CD4-positive, alpha-beta memory T cell (primary cell): ENCODE results near the gene FBXW2. TPM values are rescaled to one million over a fixed set of nuclear protein-coding genes. Genes with fewer than 3 reads are reported as not detected.

Experiments used
- CTCF ChIA-PET: fragments of 350-600 bp; sonication (Branson Sonifier 250); formaldehyde crosslinking; loops from one replicate; lab custom pipeline; 2021; ENCODE audit warnings: inconsistent platforms; ENCODE audit not compliant: partially characterized antibody; lab: Charles Lee
- POLR2A ChIA-PET: fragments of 350-600 bp; sonication (Branson Sonifier 250); formaldehyde crosslinking; loops from one replicate; lab custom pipeline; 2021; ENCODE audit not compliant: partially characterized antibody; lab: Charles Lee
- DNase-seq, 5 donors: peaks; one replicate each; pipeline versions ENCODE4 v3.0.0 to v3.0.0-alpha.2; 2020 to 2022; ENCODE audit warnings: mixed read lengths in 1 of 5
- H3K27ac ChIP-seq: one replicate; pipeline ENCODE4 v1.7.0; 2013; ENCODE audit warnings: low read depth, low read length
- H3K27me3 ChIP-seq: 2 replicates; pipeline ENCODE4 v1.7.0; 2013; ENCODE audit warnings: mild to moderate bottlenecking, low read length, moderate library complexity; ENCODE audit not compliant: insufficient read depth
- H3K36me3 ChIP-seq: 2 replicates; pipeline ENCODE4 v1.7.0; 2013; ENCODE audit warnings: mild to moderate bottlenecking, low read length, moderate library complexity; ENCODE audit not compliant: insufficient read depth
- H3K4me1 ChIP-seq: 2 replicates; pipeline ENCODE4 v1.7.0; 2013; ENCODE audit warnings: mild to moderate bottlenecking, low read length, moderate library complexity; ENCODE audit not compliant: insufficient read depth
- H3K4me3 ChIP-seq, 2 donors: one replicate each; pipeline ENCODE4 v1.7.0; 2013; ENCODE audit warnings: low read length in 2 of 2, mild to moderate bottlenecking in 1 of 2
- H3K9me3 ChIP-seq, 2 donors: one replicate each; pipeline ENCODE4 v1.7.0; 2013; ENCODE audit warnings: low read length in 2 of 2, control low read depth in 1 of 2; ENCODE audit not compliant: control insufficient read depth in 1 of 2
- H3K27ac Mint-ChIP-seq, 7 donors: one replicate each; pipeline ENCODE4 v1.8.0; 2020 to 2021; ENCODE audit warnings: mixed read lengths in 7 of 7, mild to moderate bottlenecking in 6 of 7, inconsistent platforms in 3 of 7, moderate library complexity in 3 of 7
- H3K27me3 Mint-ChIP-seq, 2 donors: one replicate each; pipeline ENCODE4 v1.8.0; 2020 to 2021; ENCODE audit warnings: mixed read lengths in 2 of 2
- H3K36me3 Mint-ChIP-seq, 2 donors: one replicate each; pipeline ENCODE4 v1.8.0; 2020 to 2021; ENCODE audit warnings: mixed read lengths in 2 of 2, inconsistent platforms in 1 of 2, mild to moderate bottlenecking in 1 of 2
- H3K4me1 Mint-ChIP-seq, 4 donors: one replicate each; pipeline ENCODE4 v1.8.0; 2020 to 2021; ENCODE audit warnings: mixed read lengths in 4 of 4, mild to moderate bottlenecking in 1 of 4
- H3K4me3 Mint-ChIP-seq, 8 donors: one replicate each; pipeline ENCODE4 v1.8.0; 2020 to 2021; ENCODE audit warnings: mixed read lengths in 8 of 8, mild to moderate bottlenecking in 7 of 8, moderate library complexity in 6 of 8, inconsistent platforms in 3 of 8
- H3K9me3 Mint-ChIP-seq, 8 donors: one replicate each; pipeline ENCODE4 v1.8.0; 2020 to 2021; ENCODE audit warnings: mixed read lengths in 8 of 8, mild to moderate bottlenecking in 5 of 8, inconsistent platforms in 3 of 8, moderate library complexity in 1 of 8
- intact Hi-C: fragments of 100-400 bp; cut with micrococcal nuclease; formaldehyde crosslinking; loops from one replicate; pipeline ENCODE4 v1.15.1; 2023
- polyA plus RNA-seq, 2 donors: library from polyadenylated mRNA; unstranded; fragments of 300-500 nt; fragmentation: Illumina TruSeq; gene quantifications; one replicate each; pipeline ENCODE4 v1.2.3, GENCODE V29; 2021
- total RNA-seq, 2 experiments: library from RNA; stranded (reverse); gene quantifications; one replicate each; pipeline ENCODE4 v1.2.3, GENCODE V29; 2021

FBXW2 gene
- total and polyA plus RNA-seq, 4 experiments from 2014 or later, result 40.5 to 77.8 (median 59.4) TPM

DNA sequence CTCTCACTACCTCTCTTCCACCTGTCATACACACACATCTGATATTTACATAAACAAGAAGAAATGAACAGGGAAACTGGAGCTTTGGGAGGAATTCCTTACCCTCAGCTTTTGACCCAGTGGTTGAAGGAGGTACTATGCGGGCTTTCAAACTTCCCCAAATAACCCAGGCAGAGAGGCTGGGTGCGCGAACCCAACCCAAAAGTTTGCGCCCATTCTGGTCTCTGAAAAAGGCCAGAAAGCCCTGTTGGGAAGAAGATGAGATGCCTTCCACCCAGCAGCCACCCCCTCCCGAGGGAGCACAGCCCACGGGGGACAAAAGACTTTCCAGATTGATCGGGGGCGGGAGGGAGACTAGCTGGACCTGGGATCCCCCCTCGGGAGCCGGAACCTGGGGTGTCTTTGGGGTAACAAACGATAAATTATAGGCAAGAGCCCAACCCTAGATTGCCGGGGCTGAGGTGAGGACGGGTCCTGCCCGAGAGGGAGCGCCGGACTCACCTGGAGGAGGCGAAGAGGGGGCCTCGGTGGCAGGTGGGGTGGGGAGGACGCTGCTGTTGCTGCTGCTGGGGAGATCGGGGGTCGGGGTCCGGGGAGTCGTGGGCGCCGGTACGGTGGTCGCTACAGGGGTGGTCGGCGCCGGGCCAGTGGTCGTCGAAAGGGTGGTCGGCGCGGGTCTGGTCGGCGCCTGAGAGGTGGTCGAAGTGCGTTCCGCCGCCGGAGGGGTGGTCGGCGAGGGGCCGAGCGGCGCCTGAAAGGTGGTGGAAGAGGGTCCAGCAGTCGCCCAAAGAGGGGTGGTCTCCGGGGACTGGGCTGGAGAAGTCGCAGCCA, 79.7 kb downstream of the FBXW2 start:
- Mint-ChIP-seq H3K36me3 (peaks cover 2 to 4% of the 10 kb centered on the region in 2 donors), H3K27ac (peak overlapping the region; percentile 82 to 92 (median 88)), H3K9me3 (no peaks in the 10 kb centered on the region), H3K4me1 (peaks cover 27 to 46% (median 37%) of the 10 kb centered on the region in 4 donors), H3K27me3 (no peaks in the 10 kb centered on the region), H3K4me3 (peak overlapping the region; percentile 81 to 96 (median 90))
- no peaks in the 10 kb centered on the region for H3K9me3 ChIP-seq
- intact Hi-C loops, result loop anchor here (1.0 to 2.0 kb wide), 2 partner anchors 95 to 133 kb away; partner anchors contain the start of gene CDK5RAP2
- H3K27ac ChIP-seq, result peak overlapping the region; percentile 72
- ChIA-PET POLR2A (interaction anchor here (1.0 kb wide), 1 partner anchor 79 kb away, joined by 4 read pairs; the partner anchor contains the start of gene FBXW2), CTCF (interaction anchor here (0.8 to 1.6 kb wide), 2 partner anchors 41 to 52 kb away, joined by 3 to 4 read pairs; no protein-coding TSS in a partner anchor)
- H3K36me3 ChIP-seq, result no peaks in the 10 kb centered on the region
- peak overlapping the region; percentile 66 to 84 for H3K4me3 ChIP-seq
- H3K27me3 ChIP-seq, result no peaks in the 10 kb centered on the region
- peaks cover 55% of the 10 kb centered on the region for H3K4me1 ChIP-seq
- peak in 2 of 5 donors; percentile 14 for DNase-seq

- POLR2A ChIA-PET, result interaction anchor here (0.6 to 1.5 kb wide), 7 partner anchors 38 to 489 kb away, joined by 3 to 4 read pairs (median 4); partner anchors contain the start of genes FBXW2 and PSMD5
- H3K4me3 Mint-ChIP-seq, result peak overlapping the region; percentile 81 to 96 (median 90)
- intact Hi-C loops, result no loop called here
- H3K36me3 Mint-ChIP-seq, result peaks cover 4% of the 10 kb centered on the region in 2 donors
- no peaks in the 10 kb centered on the region for H3K9me3 ChIP-seq
- H3K27ac ChIP-seq, result peak overlapping the region; percentile 72
- H3K4me1 ChIP-seq, result peaks cover 55% of the 10 kb centered on the region
- no peaks in the 10 kb centered on the region for H3K36me3 ChIP-seq
- DNase-seq, result no peak
- no peaks in the 10 kb centered on the region for H3K27me3 Mint-ChIP-seq
- H3K4me1 Mint-ChIP-seq, result peaks cover 27 to 47% (median 38%) of the 10 kb centered on the region in 4 donors
- CTCF ChIA-PET, result interaction anchor here (0.7 to 1.6 kb wide), 3 partner anchors 42 to 93 kb away, joined by 3 to 4 read pairs (median 4); no protein-coding TSS in a partner anchor
- peak overlapping the region; percentile 82 to 92 (median 88) for H3K27ac Mint-ChIP-seq
- H3K4me3 ChIP-seq, result peak overlapping the region; percentile 66 to 84
- no peaks in the 10 kb centered on the region for H3K27me3 ChIP-seq
- no peaks in the 10 kb centered on the region for H3K9me3 Mint-ChIP-seq
Observed at GRCh38 chr9:120712539-120713031, 80.6 kb downstream of the FBXW2 start.

GRCh38 chr9:120711841-120712538, 81.2 kb downstream of the FBXW2 start:
- Mint-ChIP-seq H3K9me3 (no peaks in the 10 kb centered on the region), H3K36me3 (peaks cover 4 to 7% of the 10 kb centered on the region in 2 donors), H3K4me1 (peaks cover 29 to 53% (median 42%) of the 10 kb centered on the region in 4 donors), H3K4me3 (peak overlapping the region; percentile 81 to 96 (median 90)), H3K27me3 (no peaks in the 10 kb centered on the region), H3K27ac (peak overlapping the region; percentile 82 to 92 (median 88))
- H3K4me3 ChIP-seq, result peak overlapping the region in 1 of 2 donors; percentile 66
- ChIA-PET POLR2A (interaction anchor here (0.6 to 1.5 kb wide), 7 partner anchors 13 to 489 kb away, joined by 3 to 4 read pairs (median 4); partner anchors contain the start of gene PSMD5), CTCF (interaction anchor here (0.7 to 1.6 kb wide), 2 partner anchors 51 to 92 kb away, joined by 4 read pairs; no protein-coding TSS in a partner anchor)
- intact Hi-C loops, result no loop called here
- no peaks in the 10 kb centered on the region for H3K27me3 ChIP-seq
- no peaks in the 10 kb centered on the region for H3K36me3 ChIP-seq
- H3K27ac ChIP-seq, result peak overlapping the region; percentile 72
- H3K9me3 ChIP-seq, result no peaks in the 10 kb centered on the region
- DNase-seq, result peak in 1 of 5 donors; percentile 12
- H3K4me1 ChIP-seq, result peaks cover 55% of the 10 kb centered on the region

- H3K4me3 ChIP-seq, result no peak overlapping the region
- no peaks in the 10 kb centered on the region for H3K9me3 ChIP-seq
- Mint-ChIP-seq H3K27ac (peak overlapping the region; percentile 82 to 92 (median 88)), H3K27me3 (no peaks in the 10 kb centered on the region), H3K4me1 (peaks cover 29 to 54% (median 42%) of the 10 kb centered on the region in 4 donors), H3K9me3 (no peaks in the 10 kb centered on the region), H3K36me3 (peaks cover 4 to 7% of the 10 kb centered on the region in 2 donors), H3K4me3 (peak overlapping the region in 7 of 8 donors; percentile 81 to 96 (median 88))
- H3K27me3 ChIP-seq, result no peaks in the 10 kb centered on the region
- peaks cover 55% of the 10 kb centered on the region for H3K4me1 ChIP-seq
- no peaks in the 10 kb centered on the region for H3K36me3 ChIP-seq
- H3K27ac ChIP-seq, result peak overlapping the region; percentile 62
- intact Hi-C loops, result no loop called here
- DNase-seq, result no peak
- POLR2A ChIA-PET, result interaction anchor here (0.8 to 1.5 kb wide), 5 partner anchors 14 to 488 kb away, joined by 3 to 4 read pairs (median 4); partner anchors contain the start of gene PSMD5
- CTCF ChIA-PET, result no interaction called here
Observed at GRCh38 chr9:120711354-120711753, 81.9 kb downstream of the FBXW2 start.

GRCh38 chr9:120710110-120710981, 82.9 kb downstream of the FBXW2 start:
- peak overlapping the region; percentile 67 to 96 (median 84) for H3K4me3 Mint-ChIP-seq
- H3K9me3 Mint-ChIP-seq, result no peaks in the 10 kb centered on the region
- H3K4me3 ChIP-seq, result peak overlapping the region; percentile 41 to 45
- DNase-seq, result peak; percentile 54 to 66 (median 56)
- intact Hi-C loops, result no loop called here
- no peaks in the 10 kb centered on the region for H3K27me3 ChIP-seq
- no peaks in the 10 kb centered on the region for H3K36me3 ChIP-seq
- peaks cover 59% of the 10 kb centered on the region for H3K4me1 ChIP-seq
- H3K9me3 ChIP-seq, result no peaks in the 10 kb centered on the region
- H3K27ac Mint-ChIP-seq, result peak overlapping the region; percentile 71 to 95 (median 90)
- peak overlapping the region; percentile 62 for H3K27ac ChIP-seq
- ChIA-PET POLR2A (no interaction called here), CTCF (no interaction called here)
- H3K27me3 Mint-ChIP-seq, result no peaks in the 10 kb centered on the region
- H3K4me1 Mint-ChIP-seq, result peaks cover 27 to 58% (median 43%) of the 10 kb centered on the region in 4 donors
- H3K36me3 Mint-ChIP-seq, result peaks cover 4 to 7% of the 10 kb centered on the region in 2 donors
